GM10847 (cell line): ENCODE data around the gene NEIL1.

Experiments
- POLR2A ChIP-seq: IDR thresholded peaks from 2 replicates; pipeline ENCODE4 v1.6.1; 2011; ENCODE audit not compliant: insufficient read length; ENCODE audit errors: extremely low read depth

The NEIL1 gene

GRCh38 chr15:75369897-75370581, 23.2 kb downstream of the NEIL1 start:
- TF ChIP-seq POLR2A = no peak

GRCh38 chr15:75371486-75371885, 24.6 kb downstream of the NEIL1 start:
- TF ChIP-seq POLR2A = no peak

- TF ChIP-seq POLR2A = no peak
These were observed 25.3 kb downstream of the NEIL1 start for GRCh38 chr15:75371901-75372688.

- TF ChIP-seq POLR2A = no peak
These were observed 33.9 kb downstream of the NEIL1 start for GRCh38 chr15:75380773-75381172.

- TF ChIP-seq POLR2A = no peak
These were observed 43.0 kb downstream of the NEIL1 start for GRCh38 chr15:75389791-75390382.

GRCh38 chr15:75397494-75397893, 50.7 kb downstream of the NEIL1 start:
- no peak for TF ChIP-seq POLR2A

GRCh38 chr15:75403892-75404291, 57.1 kb downstream of the NEIL1 start:
- TF ChIP-seq POLR2A = no peak
